ENCODE results near the gene ANKRD11.

ANKRD11 gene

DNA sequence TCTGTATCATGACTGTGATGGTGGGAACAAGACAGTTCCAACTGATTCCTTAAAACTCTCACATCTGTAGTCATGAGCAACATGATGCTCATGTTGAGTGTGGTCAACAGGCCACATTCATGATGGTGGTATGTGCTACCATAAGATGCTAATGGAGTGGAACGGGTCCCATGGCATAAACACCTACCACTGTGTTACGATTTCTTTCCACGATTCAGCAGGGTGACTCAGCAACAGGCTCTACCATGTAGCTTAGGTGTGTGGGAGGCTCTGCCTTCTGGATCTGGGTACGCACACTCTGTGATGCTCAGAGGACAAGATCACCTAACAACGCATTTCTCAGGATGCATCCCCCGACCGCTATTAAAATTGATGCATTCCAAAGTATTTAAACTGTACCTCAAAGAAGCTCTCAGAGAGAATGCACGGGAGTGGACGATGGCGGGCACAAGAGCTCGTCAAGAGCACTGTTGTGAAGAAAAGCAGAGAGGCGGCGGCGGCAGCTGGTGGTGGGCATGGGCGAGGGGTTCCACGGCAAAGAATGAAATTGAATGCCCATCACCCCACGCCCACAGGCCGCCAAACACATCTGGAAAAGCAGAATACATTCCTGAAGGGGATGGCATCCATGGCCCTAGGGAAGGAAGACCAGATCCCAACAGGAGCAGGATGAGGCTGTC is 139.5 kb downstream of the ANKRD11 start:
- no peak for DNase-seq (ENCODE audit: low read depth in 2 of 2)
- TF ChIP-seq, protein P1, sequence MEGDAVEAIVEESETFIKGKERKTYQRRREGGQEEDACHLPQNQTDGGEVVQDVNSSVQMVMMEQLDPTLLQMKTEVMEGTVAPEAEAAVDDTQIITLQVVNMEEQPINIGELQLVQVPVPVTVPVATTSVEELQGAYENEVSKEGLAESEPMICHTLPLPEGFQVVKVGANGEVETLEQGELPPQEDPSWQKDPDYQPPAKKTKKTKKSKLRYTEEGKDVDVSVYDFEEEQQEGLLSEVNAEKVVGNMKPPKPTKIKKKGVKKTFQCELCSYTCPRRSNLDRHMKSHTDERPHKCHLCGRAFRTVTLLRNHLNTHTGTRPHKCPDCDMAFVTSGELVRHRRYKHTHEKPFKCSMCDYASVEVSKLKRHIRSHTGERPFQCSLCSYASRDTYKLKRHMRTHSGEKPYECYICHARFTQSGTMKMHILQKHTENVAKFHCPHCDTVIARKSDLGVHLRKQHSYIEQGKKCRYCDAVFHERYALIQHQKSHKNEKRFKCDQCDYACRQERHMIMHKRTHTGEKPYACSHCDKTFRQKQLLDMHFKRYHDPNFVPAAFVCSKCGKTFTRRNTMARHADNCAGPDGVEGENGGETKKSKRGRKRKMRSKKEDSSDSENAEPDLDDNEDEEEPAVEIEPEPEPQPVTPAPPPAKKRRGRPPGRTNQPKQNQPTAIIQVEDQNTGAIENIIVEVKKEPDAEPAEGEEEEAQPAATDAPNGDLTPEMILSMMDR (IDR thresholded peaks at IDR 0.05; ENCODE audit: low read depth, low read length): no peak
- no peak overlapping the region for H3K4me3 ChIP-seq (replicated peaks in 1 of 2; ENCODE audit: low read depth in 2 of 2, low read length in 2 of 2)

DNA sequence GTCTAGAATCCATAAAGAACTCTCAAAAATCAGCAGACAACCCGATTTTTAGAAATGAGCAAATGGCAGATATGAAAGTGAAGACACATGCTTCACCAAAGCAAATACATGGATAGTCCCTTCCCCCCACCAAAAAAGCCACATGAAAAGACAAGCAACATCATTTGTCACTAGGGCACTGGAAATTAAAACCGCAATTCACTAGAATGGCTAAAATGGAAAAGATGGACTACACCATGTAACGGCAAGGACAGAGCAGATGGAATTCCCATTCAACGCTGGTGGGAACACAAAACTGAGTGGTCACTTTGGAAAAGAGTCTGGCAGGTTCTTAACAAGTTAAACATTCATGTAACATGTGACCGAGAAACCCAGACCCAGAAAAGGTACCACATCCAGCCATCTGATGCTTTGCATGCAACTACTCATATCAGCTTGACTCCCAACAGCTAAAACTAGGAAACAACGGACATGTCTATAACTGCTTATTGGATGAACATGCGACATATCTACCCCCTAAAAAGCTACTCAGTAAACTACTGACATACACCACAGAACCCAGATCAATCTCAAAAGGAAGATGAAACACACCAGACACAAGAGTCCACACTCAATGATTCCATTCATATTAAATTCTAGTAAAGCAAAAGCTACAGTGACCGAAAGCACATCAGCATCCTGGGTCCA is 140.3 kb downstream of the ANKRD11 start:
- H3K4me3 ChIP-seq (replicated peaks in 1 of 2; ENCODE audit: low read depth in 2 of 2, low read length in 2 of 2): no peak overlapping the region
- TF ChIP-seq, protein P1 (IDR thresholded peaks at IDR 0.05; ENCODE audit: low read depth, low read length): no peak
- no peak for DNase-seq (ENCODE audit: low read depth in 2 of 2)

DNA sequence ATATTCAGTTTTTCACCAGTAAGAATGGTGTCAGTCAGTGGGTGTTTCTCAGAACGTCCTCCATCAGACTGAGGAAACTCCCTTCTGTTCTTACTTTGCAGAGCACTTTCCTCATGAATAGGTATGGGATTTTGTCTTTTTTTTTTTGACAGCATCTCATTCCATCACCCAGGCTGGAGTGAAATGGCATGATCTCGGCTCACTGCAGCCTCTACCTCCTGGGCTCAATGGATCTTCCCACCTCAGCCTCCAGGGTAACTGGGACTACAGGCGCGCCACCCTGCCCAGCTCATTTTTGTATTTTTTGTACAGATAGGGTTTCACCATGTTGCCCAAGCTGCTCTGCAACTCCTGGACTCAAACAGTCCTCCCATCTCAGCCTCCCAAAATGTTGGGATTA is 142.6 kb downstream of the ANKRD11 start:
- no peak for DNase-seq (ENCODE audit: low read depth in 2 of 2)
- TF ChIP-seq, protein P1 (IDR thresholded peaks at IDR 0.05; ENCODE audit: low read depth, low read length): no peak
- H3K4me3 ChIP-seq (replicated peaks in 1 of 2; ENCODE audit: low read depth in 2 of 2, low read length in 2 of 2): no peak overlapping the region

DNA sequence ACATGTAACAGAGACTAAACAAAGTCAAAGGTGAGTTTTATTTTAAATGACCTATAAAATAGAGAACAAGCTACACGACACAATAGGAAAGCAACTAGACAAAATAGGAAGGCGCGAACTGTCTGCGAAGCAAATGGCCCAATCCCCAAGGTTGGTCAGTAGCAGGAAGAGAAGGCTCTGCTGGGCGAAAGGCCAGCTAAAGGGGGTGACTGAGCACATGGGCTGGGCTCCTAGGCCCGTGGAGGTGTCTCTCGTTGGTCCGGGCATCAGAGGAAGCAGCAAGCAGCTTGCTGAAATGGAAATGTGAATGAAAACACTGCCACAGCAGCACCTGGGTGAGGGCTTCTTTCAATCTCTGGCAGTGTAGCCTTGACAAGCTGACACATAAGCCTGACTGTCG is 143.5 kb downstream of the ANKRD11 start:
- TF ChIP-seq, protein P1 (IDR thresholded peaks at IDR 0.05; ENCODE audit: low read depth, low read length): no peak
- H3K4me3 ChIP-seq (replicated peaks in 1 of 2; ENCODE audit: low read depth in 2 of 2, low read length in 2 of 2): no peak overlapping the region
- no peak for DNase-seq (ENCODE audit: low read depth in 2 of 2)

DNA sequence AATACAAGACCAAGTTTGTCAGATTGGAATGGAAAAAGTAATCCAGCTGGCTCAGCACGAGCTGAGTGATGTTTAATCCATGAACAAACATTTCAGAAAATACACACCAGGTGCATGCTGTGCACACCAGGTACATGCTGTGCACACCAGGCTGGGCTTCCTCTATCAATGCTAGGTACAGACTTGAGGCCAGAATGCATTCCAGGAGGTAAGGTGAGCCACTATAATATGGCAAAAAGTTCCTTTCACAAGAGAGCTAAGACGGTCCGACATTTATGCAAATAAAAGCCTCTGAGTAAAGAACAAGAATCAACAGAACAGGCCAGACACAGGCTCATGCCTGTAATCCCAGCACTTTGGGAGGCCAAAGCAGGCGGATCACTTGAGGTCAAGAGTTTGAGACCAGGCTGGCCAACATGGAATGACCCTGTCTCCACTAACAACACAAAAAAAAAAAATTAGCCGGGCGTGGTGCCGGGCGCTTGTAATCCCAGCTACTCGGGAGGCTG is 144.7 kb downstream of the ANKRD11 start:
- no peak for DNase-seq (ENCODE audit: low read depth in 2 of 2)
- TF ChIP-seq, protein P1 (IDR thresholded peaks at IDR 0.05; ENCODE audit: low read depth, low read length): no peak
- no peak overlapping the region for H3K4me3 ChIP-seq (replicated peaks in 1 of 2; ENCODE audit: low read depth in 2 of 2, low read length in 2 of 2)

DNA sequence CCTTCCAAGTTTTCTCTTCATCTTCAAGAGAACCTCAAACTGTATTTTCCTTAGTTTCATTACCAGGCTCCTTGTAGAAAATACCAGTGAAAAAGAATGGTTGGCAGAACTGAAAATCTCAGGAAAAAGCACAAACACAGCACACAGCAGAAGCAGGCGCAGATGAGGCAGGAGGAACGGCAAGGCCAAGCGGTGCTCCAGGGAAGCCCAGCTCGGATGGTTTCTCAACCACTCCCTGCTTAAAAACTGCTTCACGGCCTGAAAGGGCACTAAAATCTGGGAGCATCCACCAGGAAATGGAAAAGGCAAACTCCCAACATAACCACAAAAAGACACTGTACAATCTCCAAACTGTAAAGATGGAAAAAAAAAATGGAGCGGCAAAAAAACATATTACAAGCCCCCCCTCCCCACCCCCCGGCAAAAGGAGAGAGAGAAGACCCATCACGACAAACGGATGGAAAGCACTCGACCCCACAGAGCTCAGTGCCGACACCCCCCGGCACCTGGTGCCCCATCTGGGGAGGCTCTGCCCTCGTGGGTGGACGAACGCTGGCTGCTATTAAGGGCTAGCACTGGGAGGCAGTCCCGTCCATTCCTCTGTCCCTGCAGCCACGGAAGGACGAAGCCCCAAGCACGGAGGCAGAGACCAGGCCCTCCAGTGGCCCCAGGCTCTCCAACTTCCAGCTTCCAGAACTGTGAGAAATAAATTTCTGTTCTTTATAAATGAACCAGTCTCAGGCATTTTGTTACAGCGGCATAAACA is 145.3 kb downstream of the ANKRD11 start:
- H3K4me3 ChIP-seq (replicated peaks in 1 of 2; ENCODE audit: low read depth in 2 of 2, low read length in 2 of 2): no peak overlapping the region
- no peak for DNase-seq (ENCODE audit: low read depth in 2 of 2)
- TF ChIP-seq, protein P1 (IDR thresholded peaks at IDR 0.05; ENCODE audit: low read depth, low read length): no peak

All from cardiac fibroblast (primary cell).